SK-N-SH (cell line): ENCODE results near the gene VIPR2. TPM values are rescaled to one million over a fixed set of nuclear protein-coding genes. Genes with fewer than 3 reads are reported as not detected.

Experiments
- CTCF ChIA-PET: fragments of 300-600, 350-600 bp; formaldehyde crosslinking; extraction: SDS; loops from one replicate; lab custom pipeline; 2021; lab: Yijun Ruan, JAX
- POLR2A ChIA-PET: fragments of 350-600 bp; sonication (Branson Sonifier 250); formaldehyde crosslinking; extraction: SDS; loops from one replicate; lab custom pipeline; 2020; ENCODE audit warnings: antibody characterized with exemption, inconsistent platforms; lab: Yijun Ruan, JAX
- DNase-seq: peaks from one replicate; pipeline ENCODE4 v3.0.0; 2012
- H2AFZ ChIP-seq: fragments of 200-600 bp; sonication (generic); 2 replicates; pipeline ENCODE4 v1.8.1; 2016; ENCODE audit warnings: antibody characterized with exemption, mild to moderate bottlenecking, low read depth
- H3F3A ChIP-seq: fragments of 200-600 bp; sonication (generic); replicated peaks from 2 replicates; pipeline ENCODE3; 2016; ENCODE audit warnings: antibody characterized with exemption, mild to moderate bottlenecking; ENCODE audit not compliant: insufficient read depth
- H3K27ac ChIP-seq, 2 experiments: fragments of 200-500 bp in 1 of 2; fragments of 200-600 bp in 1 of 2; sonication (Bioruptor generic) in 1 of 2; sonication (generic), shearing (Covaris generic) in 1 of 2; 2 replicates each; pipeline versions ENCODE4 v1.5.1 to v1.6.1; 2014 to 2016; ENCODE audit warnings: low read depth in 2 of 2, inconsistent platforms in 1 of 2, low read length in 1 of 2, mild to moderate bottlenecking in 1 of 2, mixed read lengths in 1 of 2
- H3K27me3 ChIP-seq: fragments of 200-600 bp; sonication (generic), shearing (Covaris generic); 2 replicates; pipeline ENCODE4 v1.6.1; 2016; ENCODE audit warnings: mixed run types; ENCODE audit not compliant: insufficient read depth
- H3K36me3 ChIP-seq, 2 experiments: fragments of 200-500 bp in 1 of 2; fragments of 200-600 bp in 1 of 2; sonication (Bioruptor generic) in 1 of 2; sonication (generic) in 1 of 2; replicated peaks in 1 of 2; 2 replicates each; pipeline versions ENCODE3 to v1.5.1; 2014 to 2016; ENCODE audit warnings: low read length in 1 of 2, mild to moderate bottlenecking in 1 of 2; ENCODE audit not compliant: insufficient read depth in 2 of 2, control insufficient read depth in 1 of 2
- H3K4me1 ChIP-seq, 2 experiments: fragments of 200-500 bp in 1 of 2; fragments of 200-600 bp in 1 of 2; sonication (Bioruptor generic) in 1 of 2; sonication (generic), shearing (Covaris generic) in 1 of 2; 2 replicates each; pipeline versions ENCODE4 v1.5.1 to v1.6.1; 2014 to 2016; ENCODE audit warnings: low read depth in 1 of 2, low read length in 1 of 2, mixed run types in 1 of 2; ENCODE audit not compliant: insufficient read depth in 2 of 2, control insufficient read depth in 1 of 2
- H3K4me2 ChIP-seq: fragments of 200-600 bp; sonication (generic), shearing (Covaris generic); 2 replicates; pipeline ENCODE4 v1.6.1; 2017; ENCODE audit warnings: mixed run types
- H3K4me3 ChIP-seq, 2 experiments: fragments of 200-500 bp in 1 of 2; fragments of 200-600 bp in 1 of 2; sonication (Bioruptor generic) in 1 of 2; sonication (generic), shearing (Covaris generic) in 1 of 2; 2 replicates each; pipeline versions ENCODE4 v1.5.1 to v1.8.1; 2014 to 2016; ENCODE audit warnings: low read depth in 2 of 2, inconsistent platforms in 1 of 2, low read length in 1 of 2, mild to moderate bottlenecking in 1 of 2, mixed read lengths in 1 of 2, moderate library complexity in 1 of 2
- H3K79me2 ChIP-seq: fragments of 200-600 bp; sonication (generic); 2 replicates; pipeline ENCODE4 v1.8.1; 2017; ENCODE audit warnings: mild to moderate bottlenecking; ENCODE audit not compliant: insufficient read depth
- H3K9ac ChIP-seq: fragments of 200-600 bp; sonication (generic); 2 replicates; pipeline ENCODE4 v1.6.1; 2017; ENCODE audit warnings: mixed run types
- H3K9me2 ChIP-seq: fragments of 200-600 bp; sonication (generic); 2 replicates; pipeline ENCODE4 v1.6.1; 2017; ENCODE audit warnings: mixed run types
- H3K9me3 ChIP-seq: fragments of 200-600 bp; sonication (generic); 2 replicates; pipeline ENCODE4 v1.6.1; 2017; ENCODE audit warnings: mixed run types, mild to moderate bottlenecking, moderate library complexity
- H4K20me1 ChIP-seq: fragments of 200-600 bp; sonication (generic); 2 replicates; pipeline ENCODE4 v1.6.1; 2017; ENCODE audit warnings: mild to moderate bottlenecking, mixed run types; ENCODE audit not compliant: insufficient read depth
- FOSL2 ChIP-seq: IDR thresholded peaks from 2 replicates; pipeline ENCODE4 v1.4.0; 2012; ENCODE audit warnings: low read depth, mild to moderate bottlenecking, moderate library complexity, borderline replicate concordance
- GABPA ChIP-seq: IDR thresholded peaks from 2 replicates; pipeline ENCODE4 v1.4.0; 2012; ENCODE audit warnings: low read depth, mild to moderate bottlenecking
- MAX ChIP-seq: IDR thresholded peaks from 2 replicates; pipeline ENCODE4 v1.4.0; 2012; ENCODE audit warnings: low read depth
- NFIC ChIP-seq: IDR thresholded peaks from 2 replicates; pipeline ENCODE4 v1.4.0; 2012; ENCODE audit warnings: borderline replicate concordance
- NRF1 ChIP-seq: IDR thresholded peaks from 2 replicates; pipeline ENCODE4 v1.6.1; 2012; ENCODE audit warnings: low read depth, mild to moderate bottlenecking, low read length
- RCOR1 ChIP-seq: fragments of 150-350 bp; IDR thresholded peaks from 2 replicates; pipeline ENCODE4 v1.6.1; 2017; ENCODE audit warnings: antibody characterized with exemption, low read length
- REST ChIP-seq: IDR thresholded peaks from 2 replicates; pipeline ENCODE4 v1.6.1; 2012; ENCODE audit warnings: mild to moderate bottlenecking, low read depth, low read length, moderate library complexity
- RFX5 ChIP-seq: IDR thresholded peaks from 2 replicates; pipeline ENCODE4 v1.6.1; 2012; ENCODE audit warnings: mild to moderate bottlenecking, improper control_type of control experiment, low read length
- RXRA ChIP-seq: IDR thresholded peaks from 2 replicates; pipeline ENCODE4 v1.4.0; 2012; ENCODE audit warnings: low read depth, mild to moderate bottlenecking, borderline replicate concordance
- SIN3A ChIP-seq: IDR thresholded peaks from 2 replicates; pipeline ENCODE4 v1.6.1; 2012; ENCODE audit warnings: low read depth, mild to moderate bottlenecking, low read length, moderate library complexity, borderline replicate concordance
- SMC3 ChIP-seq: IDR thresholded peaks from 2 replicates; pipeline ENCODE4 v1.6.1; 2012; ENCODE audit warnings: low read depth, low read length, improper control_type of control experiment
- ZBTB33 ChIP-seq: IDR thresholded peaks from 2 replicates; pipeline ENCODE4 v1.4.0; 2012; ENCODE audit warnings: low read depth, borderline replicate concordance
- WGBS: methylation state at CpG from one replicate; pipeline ENCODE4 v1.1.6; 2017; ENCODE audit warnings: low lambda C conversion rate; 5-methylcytosine and 5-hydroxymethylcytosine counted together
- polyA plus RNA-seq, 3 experiments: library from polyadenylated mRNA; depleted of rRNA; stranded (reverse); fragments of >200 nt; gene quantifications; 2 replicates each; pipeline ENCODE4 v1.2.3, GENCODE V29; 2012

Gene VIPR2
- polyA plus RNA-seq, 1 of the 3 experiments (the other 2 are of a cell fraction) = not detected

GRCh38 chr7:159027056-159027788 lies 117.4 kb downstream of the VIPR2 start:
- ChIA-PET POLR2A (no interaction called here), CTCF (interaction anchor here (0.8 to 2.0 kb wide), 3 partner anchors 11 to 50 kb away, joined by 3 to 4 read pairs (median 4); no protein-coding TSS in a partner anchor)
- TF ChIP-seq ZBTB33 (no peak), NRF1 (no peak), GABPA (no peak), SIN3A (no peak), MAX (no peak), RXRA (no peak), SMC3 (no peak), FOSL2 (no peak), RCOR1 (no peak), RFX5 (no peak), NFIC (no peak), REST (no peak)
- Histone ChIP-seq H3K9ac (no peak overlapping the region), H4K20me1 (no peaks in the 10 kb centered on the region), H3K9me3 (no peaks in the 10 kb centered on the region), H3K4me2 (no peak overlapping the region), H3K9me2 (no peaks in the 10 kb centered on the region), H2AFZ (no peak overlapping the region), H3K27ac (no peak overlapping the region), H3F3A (no peaks in the 10 kb centered on the region), H3K27me3 (no peaks in the 10 kb centered on the region), H3K79me2 (no peaks in the 10 kb centered on the region), H3K36me3 (no peaks in the 10 kb centered on the region), H3K4me1 (peaks cover 0 to 11% of the 10 kb centered on the region in 2 experiments; a peak in 1 of 4 replicates), H3K4me3 (no peak overlapping the region)
- WGBS = 59% methylated on average over 21 of the region's 22 CpGs
- DNase-seq = no peak
